Activated naive CD8-positive, alpha-beta T cell treated with anti-CD3 and anti-CD28 coated beads, Interleukin-2, amount 10 ng/mL, durations not matched to agents 7 days and 5 days (primary cell): ENCODE measurements around the gene INPP1. TPM values are rescaled to one million over a fixed set of nuclear protein-coding genes. Genes with fewer than 3 reads are reported as not detected.
"Not testable (repeated sequence)": the region's sequence is repeated elsewhere in the genome, so short reads cannot be mapped to it uniquely, and the experiment has no call there.

Experiments used
- ATAC-seq: fragments of 150-1000 bp; cut with Tn5 transposase; one replicate; pipeline ENCODE4 v1.10.0; 2021; ENCODE audit warnings: low read depth, moderate library complexity
- POLR2A ChIA-PET: fragments of 350-600 bp; sonication (Branson Sonifier 250); formaldehyde crosslinking; loops from one replicate; lab custom pipeline; 2021; ENCODE audit warnings: antibody characterized with exemption; lab: Charles Lee
- DNase-seq: peaks from one replicate; pipeline ENCODE4 v3.0.0; 2021
- H3K27ac Mint-ChIP-seq: one replicate; pipeline ENCODE4 v1.8.0; 2022; ENCODE audit warnings: mild to moderate bottlenecking, mixed read lengths
- H3K27me3 Mint-ChIP-seq: one replicate; pipeline ENCODE4 v1.8.0; 2022; ENCODE audit warnings: mild to moderate bottlenecking, moderate library complexity, mixed read lengths
- H3K36me3 Mint-ChIP-seq: one replicate; pipeline ENCODE4 v1.8.0; 2021; ENCODE audit warnings: mild to moderate bottlenecking, mixed read lengths
- H3K4me1 Mint-ChIP-seq: one replicate; pipeline ENCODE4 v1.8.0; 2021; ENCODE audit warnings: mixed read lengths
- H3K4me3 Mint-ChIP-seq: one replicate; pipeline ENCODE4 v1.8.0; 2022; ENCODE audit warnings: mild to moderate bottlenecking, moderate library complexity, mixed read lengths
- H3K9me3 Mint-ChIP-seq: one replicate; pipeline ENCODE4 v1.8.0; 2021; ENCODE audit warnings: mixed read lengths
- total RNA-seq, 2 experiments: library from RNA; stranded (reverse); gene quantifications; one replicate each; pipeline ENCODE4 v1.2.3, GENCODE V29; 2021

The INPP1 gene
- 1 to 10 TPM; 8.7 to 9.7 TPM for total RNA-seq

GRCh38 chr2:190343536-190344275 is at the start of gene INPP1:
TSS of gene INPP1 (plus strand) at chr2:190343589. CDS start at chr2:190360103, 16,514 bp downstream.
- POLR2A ChIA-PET: interaction anchor here (1.1 to 2.5 kb wide), 2 partner anchors 15 to 25 kb away, joined by 5 to 15 read pairs; no protein-coding TSS in a partner anchor
- H3K4me3 Mint-ChIP-seq: peak within 1 kb of the TSS; percentile 84
- peak within 1 kb of the TSS; percentile 68 for H3K27ac Mint-ChIP-seq
- no peaks in the 10 kb centered on the region for H3K36me3 Mint-ChIP-seq
- H3K27me3 Mint-ChIP-seq: peaks cover 6% of the 10 kb centered on the region
- H3K4me1 Mint-ChIP-seq: peaks cover 15% of the 10 kb centered on the region
- no peaks in the 10 kb centered on the region for H3K9me3 Mint-ChIP-seq
- ATAC-seq (peak; percentile 70), DNase-seq (peak; percentile 66)

- H3K27me3 Mint-ChIP-seq, H3K4me1 Mint-ChIP-seq, ATAC-seq, POLR2A ChIA-PET, H3K9me3 Mint-ChIP-seq, H3K4me3 Mint-ChIP-seq, H3K27ac Mint-ChIP-seq, DNase-seq: not testable (repeated sequence)
- peaks cover 36% of the 10 kb centered on the region for H3K36me3 Mint-ChIP-seq
Observed at GRCh38 chr2:190297880-190298279, 45.5 kb upstream of the INPP1 start.

DNA sequence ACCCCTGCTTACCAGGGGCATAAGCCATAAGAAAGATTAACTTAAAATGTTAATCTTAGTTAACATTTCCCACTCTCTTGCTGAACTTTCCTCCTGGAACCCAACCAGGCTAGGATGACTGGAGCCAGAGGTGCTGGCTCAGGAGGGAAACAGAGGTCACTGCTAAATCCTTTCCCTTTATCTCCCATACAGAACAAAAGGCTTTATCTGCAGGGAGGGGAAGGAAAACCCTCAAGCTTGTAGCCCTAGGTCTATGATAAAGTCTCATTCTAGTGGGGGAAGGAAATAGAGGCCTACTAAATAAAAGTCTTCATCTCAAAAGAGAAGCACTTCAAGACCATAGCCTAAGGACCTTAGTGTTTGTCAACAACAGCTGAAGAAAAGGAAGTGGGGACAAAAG is 42.4 kb upstream of the INPP1 start:
- H3K36me3 Mint-ChIP-seq: peaks cover 36% of the 10 kb centered on the region
- POLR2A ChIA-PET: no interaction called here

GRCh38 chr2:190302052-190302451 is 41.3 kb upstream of the INPP1 start:
- H3K27me3 Mint-ChIP-seq: no peaks in the 10 kb centered on the region
- H3K9me3 Mint-ChIP-seq: peaks cover 9% of the 10 kb centered on the region
- peaks cover 38% of the 10 kb centered on the region for H3K36me3 Mint-ChIP-seq
- POLR2A ChIA-PET: no interaction called here
- no peak for ATAC-seq
- no peaks in the 10 kb centered on the region for H3K4me1 Mint-ChIP-seq
- no peak for DNase-seq
- H3K27ac Mint-ChIP-seq: no peak overlapping the region
- H3K4me3 Mint-ChIP-seq: no peak overlapping the region

More for the DNA sequence above, 42.4 kb upstream of the INPP1 start:
- no peak for DNase-seq
- Mint-ChIP-seq H3K27ac (no peak overlapping the region), H3K9me3 (peaks cover 9% of the 10 kb centered on the region), H3K4me3 (no peak overlapping the region), H3K27me3 (no peaks in the 10 kb centered on the region), H3K4me1 (no peaks in the 10 kb centered on the region)
- ATAC-seq: no peak

DNA sequence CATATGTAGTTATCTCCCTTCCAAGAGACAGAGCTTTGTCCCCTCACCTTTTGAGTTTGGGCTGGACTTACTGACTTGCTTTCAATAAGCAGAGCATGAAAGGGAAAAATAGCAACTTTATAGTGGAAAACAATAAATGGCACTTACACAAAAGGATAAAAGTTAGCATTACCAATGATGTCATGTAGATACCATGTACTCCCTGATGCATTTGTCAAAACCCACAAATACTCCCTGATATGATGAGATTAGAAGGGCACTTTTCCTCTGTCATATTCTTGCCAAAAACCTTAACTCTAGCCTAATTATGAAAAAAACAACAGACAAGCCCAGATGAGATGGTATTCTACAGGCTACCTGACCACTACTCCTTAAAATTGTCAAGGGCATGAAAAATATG is 39.7 kb upstream of the INPP1 start:
- Mint-ChIP-seq H3K4me3 (no peak overlapping the region), H3K27me3 (no peaks in the 10 kb centered on the region)

GRCh38 chr2:190304404-190304803 is 39.0 kb upstream of the INPP1 start:
- no peaks in the 10 kb centered on the region for H3K4me1 Mint-ChIP-seq
- no peak overlapping the region for H3K4me3 Mint-ChIP-seq
- H3K27ac Mint-ChIP-seq: no peak overlapping the region
- peaks cover 9% of the 10 kb centered on the region for H3K9me3 Mint-ChIP-seq
- no peak for ATAC-seq
- H3K36me3 Mint-ChIP-seq: peaks cover 32% of the 10 kb centered on the region
- no peaks in the 10 kb centered on the region for H3K27me3 Mint-ChIP-seq
- POLR2A ChIA-PET: no interaction called here
- no peak for DNase-seq

More for the DNA sequence above, 39.7 kb upstream of the INPP1 start:
- POLR2A ChIA-PET: no interaction called here
- Mint-ChIP-seq H3K4me1 (no peaks in the 10 kb centered on the region), H3K36me3 (peaks cover 34% of the 10 kb centered on the region), H3K9me3 (peaks cover 9% of the 10 kb centered on the region), H3K27ac (no peak overlapping the region)
- ATAC-seq (no peak), DNase-seq (no peak)

DNA sequence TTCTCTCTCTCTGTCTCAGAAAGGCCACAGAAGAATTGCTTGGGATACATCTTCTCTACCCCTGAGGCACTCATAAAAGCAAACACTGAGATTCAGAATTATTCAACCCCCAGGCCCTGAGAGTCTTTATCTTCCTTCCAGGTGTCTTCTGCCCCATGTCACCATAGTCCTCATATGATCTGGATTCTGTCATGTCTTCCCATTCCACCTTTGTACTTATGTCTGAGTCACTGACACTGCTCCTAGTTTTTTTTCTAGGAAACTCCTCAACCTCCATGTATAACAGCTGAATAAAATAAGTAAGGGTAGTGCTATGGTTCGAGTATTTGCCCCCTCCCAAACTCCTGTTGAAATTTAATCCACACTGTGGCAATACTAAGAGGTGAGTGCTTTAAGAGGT is 35.4 kb upstream of the INPP1 start:
- Mint-ChIP-seq H3K27me3 (no peaks in the 10 kb centered on the region), H3K9me3 (no peaks in the 10 kb centered on the region), H3K36me3 (peaks cover 11% of the 10 kb centered on the region), H3K4me1 (no peaks in the 10 kb centered on the region), H3K4me3 (no peak overlapping the region), H3K27ac (no peak overlapping the region)
- DNase-seq (no peak), ATAC-seq (no peak)
- POLR2A ChIA-PET: no interaction called here

- Mint-ChIP-seq H3K9me3 (no peaks in the 10 kb centered on the region), H3K27me3 (no peaks in the 10 kb centered on the region), H3K4me3 (no peak overlapping the region), H3K4me1 (peaks cover 7% of the 10 kb centered on the region), H3K27ac (no peak overlapping the region), H3K36me3 (peaks cover 9% of the 10 kb centered on the region)
- POLR2A ChIA-PET: no interaction called here
- no peak for DNase-seq
- ATAC-seq: no peak
Observed at GRCh38 chr2:190311893-190312634, 31.3 kb upstream of the INPP1 start.

GRCh38 chr2:190312635-190313025 is 30.8 kb upstream of the INPP1 start:
- H3K36me3 Mint-ChIP-seq, H3K9me3 Mint-ChIP-seq, DNase-seq, ATAC-seq, H3K4me3 Mint-ChIP-seq, H3K27me3 Mint-ChIP-seq, H3K27ac Mint-ChIP-seq, POLR2A ChIA-PET: not testable (repeated sequence)
- H3K4me1 Mint-ChIP-seq: peaks cover 12% of the 10 kb centered on the region

DNA sequence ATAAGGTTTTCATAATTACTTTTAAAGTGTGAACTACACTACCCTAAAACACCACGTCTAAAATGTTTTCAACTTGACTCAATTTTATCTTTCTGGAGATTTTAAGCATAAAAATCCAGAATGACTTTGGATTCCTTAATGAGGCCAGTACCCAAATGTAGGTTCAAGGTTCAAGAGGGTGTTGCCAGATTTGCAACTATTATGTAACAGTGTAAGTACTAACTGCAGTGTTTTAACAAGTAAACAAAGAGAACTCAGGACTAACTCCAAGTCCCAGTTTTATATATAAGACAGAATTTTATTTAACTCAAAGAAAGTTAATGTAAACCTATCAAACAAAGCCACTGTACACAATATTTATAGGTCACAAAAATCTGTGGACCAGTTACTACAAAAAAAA is 29.5 kb upstream of the INPP1 start:
- POLR2A ChIA-PET: no interaction called here
- no peak for ATAC-seq
- no peak for DNase-seq
- H3K36me3 Mint-ChIP-seq: peaks cover 6% of the 10 kb centered on the region
- H3K27me3 Mint-ChIP-seq: no peaks in the 10 kb centered on the region
- no peak overlapping the region for H3K4me3 Mint-ChIP-seq
- no peaks in the 10 kb centered on the region for H3K9me3 Mint-ChIP-seq
- H3K4me1 Mint-ChIP-seq: peaks cover 19% of the 10 kb centered on the region
- no peak overlapping the region for H3K27ac Mint-ChIP-seq

DNA sequence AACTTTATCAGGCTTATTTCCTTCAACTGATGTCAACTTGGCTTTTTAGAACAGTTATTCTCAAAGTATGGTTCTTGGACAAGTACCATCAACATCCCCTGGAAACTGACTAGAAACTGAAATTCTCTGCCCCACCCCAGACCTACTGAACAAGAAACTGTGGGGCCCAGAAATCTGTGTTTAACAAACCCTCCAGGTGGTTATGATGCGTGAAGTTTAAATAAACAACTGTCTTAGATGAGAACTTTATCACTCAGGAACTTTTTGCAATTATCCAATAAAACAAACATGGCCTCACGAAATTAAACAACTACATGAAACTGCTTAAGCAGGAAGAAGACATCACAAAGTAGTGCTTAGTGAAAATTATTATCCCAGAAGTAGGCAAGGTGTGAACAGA is 28.1 kb upstream of the INPP1 start:
- H3K27ac Mint-ChIP-seq: no peak overlapping the region
- no peak overlapping the region for H3K4me3 Mint-ChIP-seq
- POLR2A ChIA-PET: no interaction called here
- H3K4me1 Mint-ChIP-seq: peaks cover 23% of the 10 kb centered on the region
- no peak for DNase-seq
- H3K36me3 Mint-ChIP-seq: peaks cover 5% of the 10 kb centered on the region
- no peaks in the 10 kb centered on the region for H3K9me3 Mint-ChIP-seq
- ATAC-seq: no peak
- no peaks in the 10 kb centered on the region for H3K27me3 Mint-ChIP-seq

DNA sequence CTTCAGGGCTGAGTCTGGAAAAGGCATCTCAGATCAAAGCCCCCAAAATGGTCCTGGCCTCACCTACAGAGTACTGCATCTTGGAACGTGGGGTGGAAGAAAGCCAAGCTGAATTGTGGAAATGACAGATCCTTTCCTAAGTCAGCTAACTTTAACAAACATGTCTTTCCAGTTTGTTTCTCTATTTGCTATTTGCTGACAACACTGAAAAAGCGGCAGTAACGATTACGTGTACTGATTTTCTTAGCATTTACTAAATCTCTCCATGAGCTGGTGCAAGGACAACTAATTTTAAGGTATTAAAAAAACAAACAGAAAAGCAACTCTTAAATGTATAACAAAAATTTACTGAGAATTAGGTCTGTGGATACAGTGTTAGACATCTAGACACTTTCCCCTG is 24.9 kb upstream of the INPP1 start:
- DNase-seq (no peak), ATAC-seq (no peak)
- no peaks in the 10 kb centered on the region for H3K27me3 Mint-ChIP-seq
- no peaks in the 10 kb centered on the region for H3K9me3 Mint-ChIP-seq
- peaks cover 5% of the 10 kb centered on the region for H3K36me3 Mint-ChIP-seq
- peak overlapping the region; percentile 99 for H3K4me3 Mint-ChIP-seq
- no peak overlapping the region for H3K27ac Mint-ChIP-seq
- peaks cover 27% of the 10 kb centered on the region for H3K4me1 Mint-ChIP-seq
- POLR2A ChIA-PET: interaction anchor here (0.7 to 1.5 kb wide), 4 partner anchors 10 to 332 kb away, joined by 3 to 5 read pairs (median 3); no protein-coding TSS in a partner anchor

- Mint-ChIP-seq H3K36me3 (peaks cover 5% of the 10 kb centered on the region), H3K4me3 (peak overlapping the region; percentile 99), H3K9me3 (no peaks in the 10 kb centered on the region), H3K27ac (peak overlapping the region; percentile 97), H3K4me1 (peaks cover 27% of the 10 kb centered on the region), H3K27me3 (no peaks in the 10 kb centered on the region)
- ATAC-seq (peak; percentile 47), DNase-seq (no peak)
- POLR2A ChIA-PET: interaction anchor here (0.7 to 1.5 kb wide), 4 partner anchors 10 to 331 kb away, joined by 3 to 5 read pairs (median 3); no protein-coding TSS in a partner anchor
Observed at GRCh38 chr2:190318931-190319554, 24.3 kb upstream of the INPP1 start.
